Heart right ventricle (tissue), 16 donors: Measurements from ENCODE around the gene CMSS1. TPM values are rescaled to one million over a fixed set of nuclear protein-coding genes. Genes with fewer than 3 reads are reported as not detected.
A peak's percentile ranks its signal among the peaks of the same experiment; 100 is the strongest.

Experiments used
- ATAC-seq, 8 donors: fragments of 200-7000 bp; cut with Tn5 transposase; one replicate each; pipeline ENCODE4 v1.9.1; 2020; ENCODE audit warnings: mild to moderate bottlenecking in 8 of 8, moderate library complexity in 8 of 8, moderate number of reproducible peaks in 1 of 8
- DNase-seq, 2 donors: peaks; one replicate each; pipeline ENCODE4 v3.0.0-alpha.2; 2020
- H3K27ac ChIP-seq, 10 donors: fragments of 200-600 bp; sonication (generic) in 2 of 10; one replicate each; pipeline versions ENCODE4 v1.5.0 to v1.8.0; 2020 to 2022; ENCODE audit warnings: mild to moderate bottlenecking in 3 of 10
- H3K27me3 ChIP-seq, 7 donors: fragments of 200-600 bp; one replicate each; pipeline ENCODE4 v1.8.0; 2021 to 2022; ENCODE audit warnings: mild to moderate bottlenecking in 2 of 7
- H3K36me3 ChIP-seq, 9 donors: fragments of 200-600 bp; sonication (generic) in 1 of 9; one replicate each; pipeline versions ENCODE4 v1.5.0 to v1.8.0; 2020 to 2022; ENCODE audit warnings: mild to moderate bottlenecking in 2 of 9
- H3K4me1 ChIP-seq, 9 donors: fragments of 200-600 bp; sonication (generic) in 1 of 9; one replicate each; pipeline versions ENCODE4 v1.5.0 to v1.8.0; 2020 to 2022; ENCODE audit warnings: mild to moderate bottlenecking in 4 of 9
- H3K4me3 ChIP-seq, 10 donors: fragments of 200-600 bp; sonication (generic) in 2 of 10; one replicate each; pipeline versions ENCODE4 v1.5.0 to v1.8.0; 2020 to 2022; ENCODE audit warnings: mild to moderate bottlenecking in 7 of 10, moderate library complexity in 2 of 10
- H3K9me3 ChIP-seq, 11 donors: fragments of 200-600 bp in 10 of 11; sonication (generic) in 2 of 11; one replicate each; pipeline versions ENCODE4 v1.5.0 to v1.8.0; 2013 to 2022; ENCODE audit warnings: mild to moderate bottlenecking in 2 of 11, control low read depth in 1 of 11, moderate library complexity in 1 of 11
- WGBS, 2 donors: extraction: QIAGEN DNeasy Blood & Tissue Kit; methylation state at CpG; one replicate each; pipeline ENCODE4 v1.1.7; 2013; ENCODE audit warnings: inconsistent platforms in 1 of 2; 5-methylcytosine and 5-hydroxymethylcytosine counted together
- intact Hi-C, 10 donors: fragments of 100-400 bp; cut with DNase I; formaldehyde crosslinking; loops; one replicate each; pipeline versions ENCODE4 v1.11.1 to v1.14.2; 2022
- polyA plus RNA-seq, 2 donors: library from polyadenylated mRNA; stranded (reverse); fragments of 200-250 nt; gene quantifications; one replicate each; pipeline ENCODE4 v1.2.3, GENCODE V29; 2013
- total RNA-seq, 10 donors: library from RNA; stranded (reverse); fragmentation: NEBNext Ultra II Directional in 3 of 10; extraction: Animal tissue kit (Norgen Biotek cat#: 25700) in 3 of 10; gene quantifications; one replicate each; pipeline versions ENCODE4 v1.2.1 to v1.2.4, GENCODE V29; 2021 to 2023
- TF ChIP-seq, protein P1 (sequence below), 9 donors: fragments of 200-600 bp; sonication (generic) in 2 of 9; IDR thresholded peaks; one replicate each; pipeline versions ENCODE4 v1.5.0 to v1.8.0; 2021 to 2022; ENCODE audit warnings: antibody characterized with exemption in 9 of 9, mild to moderate bottlenecking in 5 of 9, moderate library complexity in 1 of 9
- donor health status: Arrhythmogenic right ventricular cardiomyopathy.
- donor health status: ischemic (EF 13 %, LVEDD 7.1; RV severe dilation, severe dysfunction).
- donor health status: healthy with polysubstance abuse.
- donor health status: DM: no; HTN: yes; CAD: no.
- donor health status: DM: no; HTN: no; CAD: no.
- donor health status: ischemic (EF 25% LVEDD 6.9; RV normal size, moderate dysfunction).
- donor health status: ischemic (EF 25% LVEDD 5.7; RV mildly dilated, moderate dysfunction).
- donor health status: healthy.
- donor health status: DM: yes; HTN: yes; CAD: no.
- donor health status: Ischemic cardiomyopathy.
- donor health status: ischemic (EF 35%, LVEDD 5.7; RV mildly dilated, moderate dysfunction).
- donor health status: nonischemic (EF 11% LVEDD 7.7; RV severe dilation, severe dysfunction).
- donor health status: DM: yes; HTN: yes; CAD: no.
- donor health status: PGD.
- donor health status: ischemic (EF 29% LVEDD 5.4; RV normal size, mild dysfunction).
- donor health status: nonischemic (EF 23%, LVEDD 6.1; RV moderate dilation, normal function).

CMSS1 gene
- total and polyA plus RNA-seq, 12 donors = 24.6 to 45.4 (median 34.6) TPM

DNA sequence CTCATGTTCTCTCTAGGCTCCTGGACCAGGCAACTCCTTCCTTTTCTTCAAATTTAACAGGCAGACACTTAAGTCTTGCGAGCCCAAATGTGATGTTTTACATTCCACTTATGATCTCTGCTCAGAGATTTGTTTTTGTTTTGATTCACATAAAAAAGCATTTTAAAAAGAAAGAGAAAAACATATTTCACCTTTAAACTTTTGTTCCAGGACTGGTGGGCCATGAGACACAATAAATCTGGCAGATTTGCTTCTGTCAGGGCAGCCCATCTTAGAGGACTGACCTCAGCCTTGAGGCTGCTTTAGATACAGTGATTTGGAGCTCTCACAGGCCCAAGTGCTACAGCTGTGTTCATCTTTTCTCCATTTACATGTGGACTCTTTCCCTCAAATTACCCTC is 52.0 kb downstream of the CMSS1 start:
- ATAC-seq = no peak
- no peak for DNase-seq
- H3K27ac ChIP-seq = peak overlapping the region in 5 of 10 donors; percentile 3 to 55 (median 40)
- 74 to 85% methylated on average over 1 of the region's 1 CpG for WGBS, 2 donors
- intact Hi-C loops = loop anchor here in 6 of 10 donors (5.0 to 10.0 kb wide), 5 partner anchors 55 to 295 kb away; no protein-coding TSS in a partner anchor
- H3K9me3 ChIP-seq = no peaks in the 10 kb centered on the region
- H3K27me3 ChIP-seq = no peaks in the 10 kb centered on the region
- peaks cover 0 to 52% (median 0%) of the 10 kb centered on the region in 9 donors for H3K36me3 ChIP-seq
- peaks cover 5 to 97% (median 85%) of the 10 kb centered on the region in 9 donors for H3K4me1 ChIP-seq
- H3K4me3 ChIP-seq = peak overlapping the region in 1 of 10 donors; percentile 30
- TF ChIP-seq, protein P1, sequence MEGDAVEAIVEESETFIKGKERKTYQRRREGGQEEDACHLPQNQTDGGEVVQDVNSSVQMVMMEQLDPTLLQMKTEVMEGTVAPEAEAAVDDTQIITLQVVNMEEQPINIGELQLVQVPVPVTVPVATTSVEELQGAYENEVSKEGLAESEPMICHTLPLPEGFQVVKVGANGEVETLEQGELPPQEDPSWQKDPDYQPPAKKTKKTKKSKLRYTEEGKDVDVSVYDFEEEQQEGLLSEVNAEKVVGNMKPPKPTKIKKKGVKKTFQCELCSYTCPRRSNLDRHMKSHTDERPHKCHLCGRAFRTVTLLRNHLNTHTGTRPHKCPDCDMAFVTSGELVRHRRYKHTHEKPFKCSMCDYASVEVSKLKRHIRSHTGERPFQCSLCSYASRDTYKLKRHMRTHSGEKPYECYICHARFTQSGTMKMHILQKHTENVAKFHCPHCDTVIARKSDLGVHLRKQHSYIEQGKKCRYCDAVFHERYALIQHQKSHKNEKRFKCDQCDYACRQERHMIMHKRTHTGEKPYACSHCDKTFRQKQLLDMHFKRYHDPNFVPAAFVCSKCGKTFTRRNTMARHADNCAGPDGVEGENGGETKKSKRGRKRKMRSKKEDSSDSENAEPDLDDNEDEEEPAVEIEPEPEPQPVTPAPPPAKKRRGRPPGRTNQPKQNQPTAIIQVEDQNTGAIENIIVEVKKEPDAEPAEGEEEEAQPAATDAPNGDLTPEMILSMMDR (IDR thresholded peaks at IDR 0.05) = no peak

DNA sequence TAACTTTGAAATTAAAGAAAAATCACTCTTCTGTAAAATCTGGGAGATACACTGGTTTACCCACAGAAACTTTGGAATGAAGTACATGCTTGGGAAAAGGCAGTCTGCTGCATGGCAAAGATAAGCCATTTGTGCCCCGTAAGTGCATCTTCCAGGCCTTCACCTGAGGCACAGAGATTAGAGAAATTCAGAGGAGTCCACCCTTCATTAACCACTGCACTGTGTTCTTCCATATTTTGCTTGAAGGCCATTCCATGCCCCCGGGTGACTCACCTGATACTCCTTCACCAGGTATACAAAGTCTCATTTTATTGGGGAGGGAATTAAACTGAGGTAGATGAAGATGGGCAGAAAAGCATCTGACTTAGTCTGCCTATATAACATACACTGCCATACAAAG is 53.0 kb downstream of the CMSS1 start:
- Histone ChIP-seq H3K9me3 (no peaks in the 10 kb centered on the region), H3K4me3 (peak overlapping the region in 5 of 10 donors; percentile 18 to 33 (median 30)), H3K4me1 (peaks cover 5 to 92% (median 77%) of the 10 kb centered on the region in 9 donors), H3K36me3 (peaks cover 0 to 43% (median 0%) of the 10 kb centered on the region in 9 donors), H3K27me3 (no peaks in the 10 kb centered on the region), H3K27ac (peak overlapping the region in 3 of 10 donors; percentile 10 to 55 (median 48))
- 78 to 96% methylated on average over 2 of the region's 2 CpGs for WGBS, 2 donors
- no peak for ATAC-seq
- intact Hi-C loops = loop anchor here in 6 of 10 donors (5.0 to 10.0 kb wide), 5 partner anchors 54 to 294 kb away; no protein-coding TSS in a partner anchor
- no peak for DNase-seq
- TF ChIP-seq, protein P1 (IDR thresholded peaks at IDR 0.05) = no peak

DNA sequence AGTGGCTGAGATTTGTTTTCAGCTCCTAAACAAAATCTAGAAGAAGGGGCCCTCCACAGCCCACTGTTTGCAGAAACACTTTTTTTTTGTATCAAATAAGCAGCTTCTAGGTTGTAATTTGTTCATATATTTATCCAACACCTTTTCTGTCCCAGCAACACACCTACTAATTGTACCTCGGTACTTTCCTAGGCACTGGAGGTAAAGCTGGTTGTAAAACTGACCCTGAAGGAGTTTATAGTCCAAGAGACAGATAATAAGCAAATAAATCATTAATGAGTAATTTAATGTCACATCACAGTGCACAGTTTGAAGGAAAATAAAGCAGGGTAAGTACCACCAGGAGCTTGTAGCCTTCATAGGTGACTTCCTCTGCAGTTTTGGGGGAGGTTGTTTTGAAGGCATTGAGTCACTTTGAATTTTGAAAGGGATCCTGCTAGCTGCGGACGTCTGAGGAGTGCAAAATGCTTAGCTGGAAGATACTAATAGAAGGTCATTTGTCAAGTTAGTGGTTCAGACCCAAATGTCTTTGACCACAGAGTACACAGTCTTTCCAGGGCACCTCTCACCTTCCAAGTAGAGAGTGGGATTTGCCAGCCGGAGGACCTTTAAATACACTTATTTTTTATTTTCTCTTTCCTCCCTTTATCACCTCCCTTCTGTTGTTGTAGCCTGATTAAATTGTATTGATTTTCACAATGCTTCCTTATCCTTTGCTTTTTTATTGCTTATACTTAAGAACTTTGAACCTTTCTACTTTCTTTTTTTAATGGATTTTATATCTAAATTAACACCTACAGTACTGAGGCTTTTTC is 53.8 kb downstream of the CMSS1 start:
- WGBS, 2 donors = 60% methylated on average over 4 of the region's 4 CpGs
- TF ChIP-seq, protein P1 (IDR thresholded peaks at IDR 0.05) = no peak
- Histone ChIP-seq H3K4me1 (peaks cover 3 to 85% (median 71%) of the 10 kb centered on the region in 9 donors), H3K9me3 (no peaks in the 10 kb centered on the region), H3K4me3 (peak overlapping the region in 7 of 10 donors; percentile 12 to 33 (median 28)), H3K27ac (peak overlapping the region in 5 of 10 donors; percentile 17 to 55 (median 34)), H3K27me3 (no peaks in the 10 kb centered on the region), H3K36me3 (peaks cover 0 to 36% (median 0%) of the 10 kb centered on the region in 9 donors)
- intact Hi-C loops = loop anchor here in 6 of 10 donors (5.0 to 10.0 kb wide), 5 partner anchors 53 to 293 kb away; no protein-coding TSS in a partner anchor
- DNase-seq (no peak), ATAC-seq (no peak)

DNA sequence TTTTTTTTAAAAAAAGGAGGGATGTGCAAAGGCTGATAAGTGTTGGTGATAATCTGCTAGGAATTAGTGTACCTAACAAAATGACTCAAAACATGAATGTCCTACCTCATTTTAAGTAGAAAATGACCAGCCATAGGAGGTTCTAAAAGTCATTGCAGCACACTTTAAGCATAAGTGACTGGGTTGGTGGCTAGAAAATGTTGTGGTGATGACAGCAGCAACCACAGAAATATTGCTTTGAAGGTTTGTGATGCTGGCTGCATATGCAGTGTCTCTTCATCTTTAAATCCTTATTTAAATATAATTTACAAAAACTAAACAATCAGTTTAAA is 55.2 kb downstream of the CMSS1 start:
- Histone ChIP-seq H3K27ac (peak overlapping the region in 8 of 10 donors; percentile 32 to 98 (median 94)), H3K4me1 (peaks cover 0 to 85% (median 67%) of the 10 kb centered on the region in 9 donors)

More for the DNA sequence above, 55.2 kb downstream of the CMSS1 start:
- peaks cover 0 to 28% (median 0%) of the 10 kb centered on the region in 9 donors for H3K36me3 ChIP-seq
- intact Hi-C loops = loop anchor here in 6 of 10 donors (5.0 to 10.0 kb wide), 5 partner anchors 52 to 292 kb away; no protein-coding TSS in a partner anchor
- DNase-seq = no peak
- peak overlapping the region in 9 of 10 donors; percentile 62 to 88 (median 75) for H3K4me3 ChIP-seq
- H3K27me3 ChIP-seq = no peaks in the 10 kb centered on the region
- no peaks in the 10 kb centered on the region for H3K9me3 ChIP-seq
- no peak for ATAC-seq
- TF ChIP-seq, protein P1 (IDR thresholded peaks at IDR 0.05) = no peak
